ENCODE results near the gene IQCB1.
"Not testable (repeated sequence)": the region's sequence is repeated elsewhere in the genome, so short reads cannot be mapped to it uniquely, and the experiment has no call there.

Gene IQCB1

GRCh38 chr3:121809249-121809648 lies 25.6 kb downstream of the IQCB1 start:
- DNase-seq (ENCODE audit: low read depth) = no peak

- no peak for DNase-seq (ENCODE audit: low read depth)
Observed at GRCh38 chr3:121803771-121804320, 31.0 kb downstream of the IQCB1 start.

GRCh38 chr3:121800906-121801305 lies 34.0 kb downstream of the IQCB1 start:
- DNase-seq (ENCODE audit: low read depth) = no peak

- no peak for DNase-seq (ENCODE audit: low read depth)
Observed at GRCh38 chr3:121796970-121797369, 37.9 kb downstream of the IQCB1 start.

- DNase-seq (ENCODE audit: low read depth) = no peak
Observed at GRCh38 chr3:121794264-121794983, 40.4 kb downstream of the IQCB1 start.

- DNase-seq (ENCODE audit: low read depth) = no peak
Observed at GRCh38 chr3:121793078-121793477, 41.8 kb downstream of the IQCB1 start.

GRCh38 chr3:121786485-121786884 lies 48.4 kb downstream of the IQCB1 start:
- DNase-seq (ENCODE audit: low read depth) = no peak

GRCh38 chr3:121782784-121783183 lies 52.1 kb downstream of the IQCB1 start:
- DNase-seq (ENCODE audit: low read depth) = not testable (repeated sequence)

- no peak for DNase-seq (ENCODE audit: low read depth)
Observed at GRCh38 chr3:121781611-121782010, 53.2 kb downstream of the IQCB1 start.

- not testable (repeated sequence) for DNase-seq (ENCODE audit: low read depth)
Observed at GRCh38 chr3:121775095-121775494, 59.8 kb downstream of the IQCB1 start.

GRCh38 chr3:121769246-121769645 lies 65.6 kb downstream of the IQCB1 start:
- DNase-seq (ENCODE audit: low read depth) = no peak

GRCh38 chr3:121768452-121768851 lies 66.4 kb downstream of the IQCB1 start:
- DNase-seq (ENCODE audit: low read depth) = no peak

- DNase-seq (ENCODE audit: low read depth) = no peak
Observed at GRCh38 chr3:121759541-121760202, 75.2 kb downstream of the IQCB1 start.

GRCh38 chr3:121758727-121759450 lies 76.0 kb downstream of the IQCB1 start:
- DNase-seq (ENCODE audit: low read depth) = no peak

GRCh38 chr3:121757812-121758545 lies 76.9 kb downstream of the IQCB1 start:
- DNase-seq (ENCODE audit: low read depth) = no peak

- DNase-seq (ENCODE audit: low read depth) = no peak
Observed at GRCh38 chr3:121757087-121757811, 77.6 kb downstream of the IQCB1 start.

- no peak for DNase-seq (ENCODE audit: low read depth)
Observed at GRCh38 chr3:121752772-121753171, 82.1 kb downstream of the IQCB1 start.

- DNase-seq (ENCODE audit: low read depth) = no peak
Observed at GRCh38 chr3:121752261-121752660, 82.6 kb downstream of the IQCB1 start.

- no peak for DNase-seq (ENCODE audit: low read depth)
Observed at GRCh38 chr3:121750087-121750415, 84.8 kb downstream of the IQCB1 start.

GRCh38 chr3:121749276-121750086 lies 85.4 kb downstream of the IQCB1 start, which contains the start of gene GOLGB1:
TSS of gene GOLGB1 (minus strand) at chr3:121749741. CDS start at chr3:121730971, 18,770 bp downstream.
- DNase-seq (ENCODE audit: low read depth) = peak; percentile 89

Data from T follicular helper cell (primary cell).